Tibial nerve (tissue), 4 donors: ENCODE measurements around the gene GTSE1. TPM values are rescaled to one million over a fixed set of nuclear protein-coding genes. Genes with fewer than 3 reads are reported as not detected.

Experiments
- DNase-seq, 2 donors: peaks; one replicate each; pipeline ENCODE4 v3.0.0-alpha.2; 2019; ENCODE audit warnings: low spot score in 2 of 2
- H3K27ac ChIP-seq, 4 donors: fragments of 200-600 bp; sonication (generic) in 3 of 4; one replicate each; pipeline ENCODE4 v1.5.1; 2017 to 2019; ENCODE audit warnings: mild to moderate bottlenecking in 1 of 4
- H3K27me3 ChIP-seq, 2 donors: fragments of 200-600 bp; sonication (generic) in 1 of 2; one replicate each; pipeline versions ENCODE4 v1.5.1 to v1.6.0; 2017 to 2019
- H3K36me3 ChIP-seq, 3 donors: fragments of 200-600 bp; sonication (generic); one replicate each; pipeline ENCODE4 v1.5.1; 2018 to 2019
- H3K4me1 ChIP-seq, 4 donors: fragments of 200-600 bp; sonication (generic) in 3 of 4; one replicate each; pipeline ENCODE4 v1.5.1; 2017 to 2019
- H3K4me3 ChIP-seq, 4 donors: fragments of 200-600 bp; sonication (generic) in 3 of 4; one replicate each; pipeline ENCODE4 v1.5.1; 2017 to 2019; ENCODE audit warnings: mild to moderate bottlenecking in 1 of 4, moderate library complexity in 1 of 4
- H3K9me3 ChIP-seq, 4 donors: fragments of 200-600 bp; sonication (generic) in 3 of 4; one replicate each; pipeline ENCODE4 v1.5.1; 2017 to 2019
- CTCF ChIP-seq, 5 experiments: fragments of 200-600 bp in 3 of 5; fragments of 450-650 bp in 2 of 5; sonication (generic) in 3 of 5; IDR thresholded peaks; one replicate each; pipeline ENCODE4 v1.5.1; 2016 to 2019; ENCODE audit warnings: antibody characterized with exemption in 5 of 5, mild to moderate bottlenecking in 3 of 5, moderate library complexity in 2 of 5
- EP300 ChIP-seq, 2 donors: sonication (generic); formaldehyde crosslinking; IDR thresholded peaks; one replicate each; pipeline ENCODE4 v1.6.1; 2017; ENCODE audit warnings: antibody characterized with exemption in 2 of 2, mild to moderate bottlenecking in 1 of 2
- POLR2A ChIP-seq, 2 donors: fragments of 450-650 bp; IDR thresholded peaks; one replicate each; pipeline ENCODE4 v1.6.1; 2017; ENCODE audit warnings: antibody characterized with exemption in 2 of 2, mild to moderate bottlenecking in 2 of 2, moderate library complexity in 2 of 2
- WGBS, 2 donors: methylation state at CpG; one replicate each; pipeline ENCODE4 v1.1.5; 2018; 5-methylcytosine and 5-hydroxymethylcytosine counted together
- total RNA-seq, 4 donors: library from RNA; depleted of rRNA; stranded (reverse); fragments of >200 nt; gene quantifications; one replicate each; pipeline ENCODE4 v1.1.0, GENCODE V29; 2016

The GTSE1 gene
- total RNA-seq, 4 donors from 2014 or later, result 0.30 to 3.3 TPM; not detected in 2

- Histone ChIP-seq H3K4me3 (no peak overlapping the region), H3K36me3 (no peaks in the 10 kb centered on the region), H3K27me3 (no peaks in the 10 kb centered on the region), H3K9me3 (no peaks in the 10 kb centered on the region), H3K27ac (no peak overlapping the region), H3K4me1 (no peaks in the 10 kb centered on the region)
- no peak for DNase-seq
- WGBS, 2 donors, result 95 to 96% methylated on average over 11 to 13 of the region's 13 CpGs
- TF ChIP-seq EP300 (IDR thresholded peaks at IDR 0.05) (no peak), CTCF (IDR thresholded peaks at IDR 0.05) (no peak)
Measured at GRCh38 chr22:46327691-46328465, 31.2 kb downstream of the GTSE1 start.

GRCh38 chr22:46328797-46329196, 32.1 kb downstream of the GTSE1 start:
- DNase-seq, result no peak
- TF ChIP-seq CTCF (IDR thresholded peaks at IDR 0.05), result no peak
- no peak for TF ChIP-seq POLR2A (IDR thresholded peaks at IDR 0.05)
- TF ChIP-seq EP300 (IDR thresholded peaks at IDR 0.05), result no peak
- H3K4me3 ChIP-seq, result no peak overlapping the region

GRCh38 chr22:46329616-46330015, 32.9 kb downstream of the GTSE1 start:
- Histone ChIP-seq H3K27me3 (no peaks in the 10 kb centered on the region), H3K36me3 (no peaks in the 10 kb centered on the region), H3K9me3 (no peaks in the 10 kb centered on the region), H3K4me3 (no peak overlapping the region), H3K27ac (no peak overlapping the region), H3K4me1 (peaks cover 0 to 3% (median under 1%) of the 10 kb centered on the region in 4 donors)
- no peak for TF ChIP-seq CTCF (IDR thresholded peaks at IDR 0.05)
- no peak for TF ChIP-seq EP300 (IDR thresholded peaks at IDR 0.05)
- no peak for TF ChIP-seq POLR2A (IDR thresholded peaks at IDR 0.05)
- no peak for DNase-seq
- WGBS, 2 donors, result 85 to 93% methylated on average over 7 to 8 of the region's 8 CpGs

More at GRCh38 chr22:46328797-46329196, 32.1 kb downstream of the GTSE1 start:
- 90% methylated on average over 7 to 11 of the region's 11 CpGs for WGBS, 2 donors
- Histone ChIP-seq H3K9me3 (no peaks in the 10 kb centered on the region), H3K36me3 (no peaks in the 10 kb centered on the region), H3K27me3 (no peaks in the 10 kb centered on the region), H3K4me1 (no peaks in the 10 kb centered on the region), H3K27ac (no peak overlapping the region)

GRCh38 chr22:46330426-46330825, 33.8 kb downstream of the GTSE1 start:
- Histone ChIP-seq H3K9me3 (no peaks in the 10 kb centered on the region), H3K27me3 (no peaks in the 10 kb centered on the region), H3K4me1 (peaks cover 0 to 8% (median 2%) of the 10 kb centered on the region in 4 donors), H3K36me3 (no peaks in the 10 kb centered on the region), H3K27ac (no peak overlapping the region), H3K4me3 (no peak overlapping the region)
- DNase-seq, result no peak
- TF ChIP-seq CTCF (IDR thresholded peaks at IDR 0.05) (no peak), EP300 (IDR thresholded peaks at IDR 0.05) (no peak), POLR2A (IDR thresholded peaks at IDR 0.05) (no peak)
- WGBS, 2 donors, result 95% methylated on average over 4 of the region's 4 CpGs

- Histone ChIP-seq H3K9me3 (no peaks in the 10 kb centered on the region), H3K36me3 (no peaks in the 10 kb centered on the region), H3K4me3 (no peak overlapping the region), H3K27ac (no peak overlapping the region), H3K27me3 (no peaks in the 10 kb centered on the region), H3K4me1 (peaks cover 0 to 11% (median 3%) of the 10 kb centered on the region in 4 donors)
- no peak for TF ChIP-seq CTCF (IDR thresholded peaks at IDR 0.05)
- no peak for TF ChIP-seq EP300 (IDR thresholded peaks at IDR 0.05)
- TF ChIP-seq POLR2A (IDR thresholded peaks at IDR 0.05), result no peak
- DNase-seq, result no peak
- 89 to 96% methylated on average over 23 of the region's 23 CpGs for WGBS, 2 donors
Measured at GRCh38 chr22:46331496-46331895, 34.8 kb downstream of the GTSE1 start.
